Astrocyte of the spinal cord (primary cell): ENCODE measurements around the gene WASF2.

Source experiments
- DNase-seq: peaks from one replicate; pipeline ENCODE4 v3.0.0; 2011; ENCODE audit warnings: low read depth, low spot score
- H3K4me3 ChIP-seq: 2 replicates; pipeline ENCODE4 v1.5.1; 2011; ENCODE audit warnings: low read depth, mild to moderate bottlenecking, low read length, moderate library complexity
- CTCF ChIP-seq: IDR thresholded peaks from 2 replicates; pipeline ENCODE4 v1.5.1; 2012; ENCODE audit warnings: low read depth, mild to moderate bottlenecking, low read length, inconsistent platforms
- in situ Hi-C: cut with HindIII; loops from 2 replicates; pipeline ENCODE4 v1.10.0; 2017; ENCODE audit warnings: low sequenced_read_pairs

The WASF2 gene

DNA sequence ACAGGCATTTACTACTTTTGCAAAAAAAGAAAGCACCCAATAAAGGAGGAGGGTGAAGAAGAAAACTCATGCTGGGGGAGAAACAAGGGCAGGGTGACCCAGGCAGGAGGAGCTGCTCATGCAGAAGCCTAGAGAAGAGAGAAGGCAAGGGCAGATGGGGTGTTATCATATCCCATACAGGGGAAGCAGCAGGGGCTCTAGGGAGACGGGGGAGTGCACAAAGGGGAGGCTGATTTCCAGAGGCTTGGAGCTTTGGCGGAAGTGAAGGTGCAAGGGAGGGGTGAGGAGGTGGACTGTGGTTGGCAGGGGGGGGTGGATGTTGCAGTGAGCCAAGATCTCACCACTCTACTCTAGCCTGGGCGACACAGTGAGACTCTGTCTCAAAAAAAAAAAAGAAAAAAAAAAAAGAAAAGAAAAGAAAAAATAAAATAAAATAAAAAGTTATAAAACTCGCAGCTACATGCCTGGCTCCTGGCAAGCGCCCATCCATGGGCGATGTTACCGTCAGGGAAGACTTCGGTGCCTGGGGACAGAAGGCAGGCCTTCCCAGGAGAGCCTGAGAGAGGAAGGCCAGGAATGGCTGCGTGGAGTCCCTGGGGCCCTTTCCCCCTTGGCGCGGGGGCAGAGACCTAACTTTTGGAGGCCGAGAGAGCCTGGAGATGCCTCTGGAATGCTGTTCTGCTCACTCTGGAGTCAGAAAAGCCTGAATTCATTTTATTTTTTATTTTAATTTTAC is 112.0 kb downstream of the WASF2 start:
- no peak for DNase-seq

GRCh38 chr1:27374362-27375086 is 115.4 kb downstream of the WASF2 start, which contains the start of gene FCN3:
Gene FCN3 (minus strand): TSS chr1:27374824. CDS start chr1:27374818, 6 bp downstream.
- in situ Hi-C loops, result no loop called here
- no peak within 1 kb of the TSS for H3K4me3 ChIP-seq
- no peak for TF ChIP-seq CTCF
- DNase-seq, result no peak

More for the DNA sequence above, 112.0 kb downstream of the WASF2 start:
- TF ChIP-seq CTCF, result no peak
- in situ Hi-C loops, result no loop called here
- H3K4me3 ChIP-seq, result no peak overlapping the region

DNA sequence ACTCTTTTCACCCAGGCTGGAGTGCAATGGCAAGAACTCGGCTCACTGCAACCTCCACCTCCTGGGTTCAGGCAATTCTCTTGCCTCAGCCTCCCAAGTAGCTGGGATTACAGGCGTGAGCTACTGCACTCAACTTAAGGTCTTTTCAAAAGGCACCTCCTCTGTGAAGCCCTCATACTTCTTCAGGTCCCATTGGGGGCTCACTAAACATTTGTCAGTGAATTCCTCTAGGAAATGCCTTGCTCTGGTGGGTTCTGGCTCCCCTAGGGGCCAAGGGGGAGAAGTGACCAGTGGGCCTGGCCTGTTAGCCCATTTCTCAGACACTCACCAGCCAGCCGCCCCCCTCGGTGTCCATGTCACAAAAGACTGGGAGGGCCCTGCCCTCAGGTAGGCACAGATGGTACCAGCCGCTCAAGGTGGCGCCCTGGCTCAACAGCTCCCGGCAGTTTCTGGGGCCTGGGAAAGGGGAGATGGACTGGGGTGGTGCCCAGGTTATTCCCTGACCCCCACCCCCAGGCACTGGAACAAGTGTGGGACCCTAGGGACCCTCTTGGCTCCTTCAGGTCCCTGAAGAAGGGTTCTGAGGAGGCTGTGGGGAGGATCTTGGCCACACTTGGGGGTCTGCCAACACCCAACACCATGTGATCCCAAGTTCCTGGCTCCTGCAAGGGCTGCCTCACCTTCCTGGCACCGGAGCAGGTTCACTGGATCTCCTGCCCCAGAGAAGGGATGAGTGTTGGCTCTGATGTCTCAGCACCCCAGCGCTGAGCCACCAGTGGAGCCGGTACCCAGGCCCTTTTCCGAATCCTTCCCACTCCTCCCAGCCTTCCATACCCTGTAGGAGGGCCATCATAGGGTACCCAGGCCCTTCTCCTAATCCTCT is 116.9 kb downstream of the WASF2 start:
- in situ Hi-C loops, result no loop called here
- peak; percentile 42 for TF ChIP-seq CTCF
- no peak overlapping the region for H3K4me3 ChIP-seq
- DNase-seq, result no peak

DNA sequence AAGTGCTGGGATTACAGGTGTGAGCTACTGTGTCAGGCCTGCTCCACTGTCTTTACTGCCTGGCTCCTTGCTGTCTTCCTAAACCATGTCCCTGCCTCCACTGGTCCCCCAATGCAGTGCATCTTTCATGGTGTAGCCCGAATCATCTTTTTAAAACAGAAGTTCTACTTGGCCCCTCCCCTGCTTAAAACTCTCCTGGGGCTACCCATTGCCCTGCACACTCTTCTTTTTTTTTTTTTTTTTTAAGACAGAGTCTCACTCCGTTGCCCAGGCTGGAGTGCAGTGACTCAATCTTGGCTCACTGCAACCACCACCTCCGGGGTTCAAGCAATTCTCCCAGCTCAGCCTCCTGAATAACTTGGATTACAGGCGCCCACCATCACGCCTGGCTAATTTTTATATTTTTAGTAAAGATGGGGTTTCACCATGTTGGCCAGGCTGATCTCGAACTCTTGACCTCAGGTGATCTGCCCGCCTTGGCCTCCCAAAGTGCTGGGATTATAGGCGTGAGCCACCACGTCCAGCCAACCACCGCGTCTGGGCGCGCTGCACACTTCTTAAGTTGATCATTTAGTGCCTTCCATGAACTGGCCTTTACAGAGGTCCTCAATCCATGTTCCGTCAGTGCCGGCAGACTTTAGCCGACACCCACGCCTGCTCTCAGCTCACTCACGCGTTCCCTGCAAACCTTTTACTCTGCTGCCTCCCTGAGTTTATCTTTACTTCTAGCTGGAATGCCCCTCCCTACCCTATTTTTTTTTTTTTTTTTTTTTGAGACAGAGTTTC is 117.8 kb downstream of the WASF2 start:
- in situ Hi-C loops, result no loop called here
- TF ChIP-seq CTCF, result no peak
- no peak for DNase-seq

GRCh38 chr1:27368869-27369582 is 120.9 kb downstream of the WASF2 start:
- no peak overlapping the region for H3K4me3 ChIP-seq
- DNase-seq, result peak; percentile 31

More for the DNA sequence above, 117.8 kb downstream of the WASF2 start:
- no peak overlapping the region for H3K4me3 ChIP-seq

More at GRCh38 chr1:27368869-27369582, 120.9 kb downstream of the WASF2 start:
- in situ Hi-C loops, result no loop called here
- TF ChIP-seq CTCF, result peak; percentile 30
